ENCODE results near the gene ADAM12.

DNA sequence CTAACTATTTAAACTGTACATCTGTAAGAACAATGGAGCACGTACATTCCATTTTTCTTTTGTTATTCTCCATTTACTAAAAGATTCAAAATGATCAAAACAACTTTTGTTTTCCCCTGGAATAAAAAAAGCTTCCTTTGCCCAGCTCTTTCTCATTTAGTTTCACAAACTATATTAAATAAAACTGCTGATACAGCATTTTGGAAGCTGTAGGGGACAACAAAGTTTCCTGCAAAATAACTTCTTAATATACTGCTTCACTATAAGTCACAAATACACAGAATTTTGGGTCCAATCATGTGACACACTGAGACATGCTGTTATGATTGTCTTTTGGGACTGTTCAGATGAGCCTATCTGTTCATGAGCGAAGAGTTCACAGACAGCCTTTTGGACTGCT is 222.4 kb downstream of the ADAM12 start:
- TF ChIP-seq CTCF (IDR thresholded peaks at IDR 0.05; ENCODE audit: low read depth, low read length), result no peak
- no peak for TF ChIP-seq EZH2phosphoT487 (IDR thresholded peaks at IDR 0.05; ENCODE audit: low read depth)

Measured in OCI-LY3 (cell line).